22Rv1 (cell line): ENCODE results near the gene NRG3.
A peak's percentile ranks its signal among the peaks of the same experiment; 100 is the strongest.

Experiments used
- ZFX ChIP-seq: fragments of 450-650 bp; IDR thresholded peaks from 2 replicates; pipeline ENCODE4 v1.6.1; 2017; ENCODE audit warnings: antibody characterized with exemption, borderline replicate concordance
- TF ChIP-seq, protein P1 (sequence below): fragments of 450-650 bp; IDR thresholded peaks from 2 replicates; pipeline ENCODE4 v1.5.1; 2017; ENCODE audit warnings: mild to moderate bottlenecking

DNA sequence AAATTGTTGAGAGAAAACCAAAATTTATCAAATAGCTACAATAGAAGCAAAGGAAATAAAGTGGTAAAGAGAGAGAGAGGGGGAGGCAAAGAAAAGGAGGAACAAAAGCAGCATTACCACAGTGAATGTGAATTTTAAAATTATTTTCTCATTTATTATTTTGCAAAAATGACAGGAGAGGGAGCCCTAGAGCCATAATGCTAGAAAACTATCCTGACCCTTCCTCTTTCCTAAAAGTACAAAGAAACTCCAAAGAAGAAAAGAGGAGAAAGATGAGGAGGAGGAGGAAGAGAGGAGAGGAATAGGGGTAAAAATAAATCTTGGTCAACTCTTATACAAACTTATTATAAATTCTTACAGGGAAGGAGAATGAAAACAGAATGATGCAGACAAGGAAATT is 921.5 kb downstream of the NRG3 start:
- TF ChIP-seq, protein P1, sequence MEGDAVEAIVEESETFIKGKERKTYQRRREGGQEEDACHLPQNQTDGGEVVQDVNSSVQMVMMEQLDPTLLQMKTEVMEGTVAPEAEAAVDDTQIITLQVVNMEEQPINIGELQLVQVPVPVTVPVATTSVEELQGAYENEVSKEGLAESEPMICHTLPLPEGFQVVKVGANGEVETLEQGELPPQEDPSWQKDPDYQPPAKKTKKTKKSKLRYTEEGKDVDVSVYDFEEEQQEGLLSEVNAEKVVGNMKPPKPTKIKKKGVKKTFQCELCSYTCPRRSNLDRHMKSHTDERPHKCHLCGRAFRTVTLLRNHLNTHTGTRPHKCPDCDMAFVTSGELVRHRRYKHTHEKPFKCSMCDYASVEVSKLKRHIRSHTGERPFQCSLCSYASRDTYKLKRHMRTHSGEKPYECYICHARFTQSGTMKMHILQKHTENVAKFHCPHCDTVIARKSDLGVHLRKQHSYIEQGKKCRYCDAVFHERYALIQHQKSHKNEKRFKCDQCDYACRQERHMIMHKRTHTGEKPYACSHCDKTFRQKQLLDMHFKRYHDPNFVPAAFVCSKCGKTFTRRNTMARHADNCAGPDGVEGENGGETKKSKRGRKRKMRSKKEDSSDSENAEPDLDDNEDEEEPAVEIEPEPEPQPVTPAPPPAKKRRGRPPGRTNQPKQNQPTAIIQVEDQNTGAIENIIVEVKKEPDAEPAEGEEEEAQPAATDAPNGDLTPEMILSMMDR, result peak; percentile 77
- no peak for TF ChIP-seq ZFX
